ENCODE measurements around the gene NME7.

GRCh38 chr1:169347688-169348382 is 19.8 kb downstream of the NME7 start:
- TF ChIP-seq CTCF (IDR thresholded peaks at IDR 0.05) (no peak), EP300 (IDR thresholded peaks at IDR 0.05; ENCODE audit: low read depth) (no peak), POLR2A (IDR thresholded peaks at IDR 0.05) (no peak)
